AG09309 (cell line): Measurements from ENCODE around the gene FCHSD2.
"Not testable (repeated sequence)": the region's sequence is repeated elsewhere in the genome, so short reads cannot be mapped to it uniquely, and the experiment has no call there.

Experiments used
- DNase-seq: peaks from one replicate; pipeline ENCODE4 v3.0.0-alpha.2; 2010; ENCODE audit warnings: low read depth
- H3K4me3 ChIP-seq: 2 replicates; pipeline ENCODE4 v1.5.1; 2011; ENCODE audit warnings: mild to moderate bottlenecking, low read depth, low read length, moderate library complexity; ENCODE audit not compliant: control insufficient read depth
- TF ChIP-seq, protein P1 (sequence below): IDR thresholded peaks from 2 replicates; pipeline ENCODE4 v1.5.1; 2011; ENCODE audit warnings: mild to moderate bottlenecking, low read depth, low read length, inconsistent platforms; ENCODE audit not compliant: insufficient read depth, control insufficient read depth; ENCODE audit errors: missing control alignments

FCHSD2 gene

DNA sequence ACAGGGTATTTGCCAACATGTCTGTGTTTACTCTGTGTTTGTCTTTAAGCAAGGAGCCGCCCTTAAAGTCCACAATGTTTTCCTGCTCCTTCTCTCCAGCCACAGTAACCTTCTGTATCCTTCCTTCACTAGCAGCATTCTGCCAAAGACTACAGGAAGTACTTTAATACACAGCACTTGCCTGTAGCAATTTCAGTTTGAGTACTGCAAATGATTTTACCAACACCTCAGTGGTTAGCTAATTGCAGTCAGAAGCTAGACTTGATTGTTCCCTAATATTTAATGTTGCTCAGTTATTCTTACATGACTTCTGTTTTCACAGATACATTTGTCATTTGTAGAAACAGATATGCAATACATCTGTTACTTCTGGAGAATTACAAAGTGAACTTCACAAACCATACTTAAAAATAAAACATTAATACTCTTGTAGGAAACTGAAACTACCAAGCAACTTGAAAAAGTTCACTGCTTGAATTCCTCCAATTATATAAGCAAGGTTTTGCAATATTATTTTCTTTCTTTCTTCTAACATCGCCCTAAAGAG lies 69.1 kb downstream of the FCHSD2 start:
- TF ChIP-seq, protein P1, sequence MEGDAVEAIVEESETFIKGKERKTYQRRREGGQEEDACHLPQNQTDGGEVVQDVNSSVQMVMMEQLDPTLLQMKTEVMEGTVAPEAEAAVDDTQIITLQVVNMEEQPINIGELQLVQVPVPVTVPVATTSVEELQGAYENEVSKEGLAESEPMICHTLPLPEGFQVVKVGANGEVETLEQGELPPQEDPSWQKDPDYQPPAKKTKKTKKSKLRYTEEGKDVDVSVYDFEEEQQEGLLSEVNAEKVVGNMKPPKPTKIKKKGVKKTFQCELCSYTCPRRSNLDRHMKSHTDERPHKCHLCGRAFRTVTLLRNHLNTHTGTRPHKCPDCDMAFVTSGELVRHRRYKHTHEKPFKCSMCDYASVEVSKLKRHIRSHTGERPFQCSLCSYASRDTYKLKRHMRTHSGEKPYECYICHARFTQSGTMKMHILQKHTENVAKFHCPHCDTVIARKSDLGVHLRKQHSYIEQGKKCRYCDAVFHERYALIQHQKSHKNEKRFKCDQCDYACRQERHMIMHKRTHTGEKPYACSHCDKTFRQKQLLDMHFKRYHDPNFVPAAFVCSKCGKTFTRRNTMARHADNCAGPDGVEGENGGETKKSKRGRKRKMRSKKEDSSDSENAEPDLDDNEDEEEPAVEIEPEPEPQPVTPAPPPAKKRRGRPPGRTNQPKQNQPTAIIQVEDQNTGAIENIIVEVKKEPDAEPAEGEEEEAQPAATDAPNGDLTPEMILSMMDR, result no peak
- H3K4me3 ChIP-seq, result no peak overlapping the region
- DNase-seq, result no peak

DNA sequence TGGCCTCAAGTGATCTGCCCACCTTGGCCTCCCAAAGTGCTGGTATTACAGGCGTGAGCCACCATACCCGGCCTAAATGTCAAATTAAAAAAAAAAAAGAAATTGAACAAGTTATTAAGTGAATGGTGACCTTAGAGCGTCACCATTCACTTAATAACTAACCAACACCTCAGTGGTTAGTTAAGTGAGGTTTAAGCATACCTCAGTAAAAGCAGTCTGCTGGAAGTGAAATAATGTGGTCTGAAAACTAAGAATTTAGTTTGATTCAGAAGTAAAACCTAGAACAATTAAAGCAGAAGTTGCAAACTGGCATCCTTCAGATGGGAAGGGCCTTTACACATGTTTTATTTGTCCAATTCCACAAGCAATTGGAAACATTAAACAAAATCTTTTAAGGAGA lies 71.5 kb downstream of the FCHSD2 start:
- no peak overlapping the region for H3K4me3 ChIP-seq
- DNase-seq, result no peak
- TF ChIP-seq, protein P1, result no peak

DNA sequence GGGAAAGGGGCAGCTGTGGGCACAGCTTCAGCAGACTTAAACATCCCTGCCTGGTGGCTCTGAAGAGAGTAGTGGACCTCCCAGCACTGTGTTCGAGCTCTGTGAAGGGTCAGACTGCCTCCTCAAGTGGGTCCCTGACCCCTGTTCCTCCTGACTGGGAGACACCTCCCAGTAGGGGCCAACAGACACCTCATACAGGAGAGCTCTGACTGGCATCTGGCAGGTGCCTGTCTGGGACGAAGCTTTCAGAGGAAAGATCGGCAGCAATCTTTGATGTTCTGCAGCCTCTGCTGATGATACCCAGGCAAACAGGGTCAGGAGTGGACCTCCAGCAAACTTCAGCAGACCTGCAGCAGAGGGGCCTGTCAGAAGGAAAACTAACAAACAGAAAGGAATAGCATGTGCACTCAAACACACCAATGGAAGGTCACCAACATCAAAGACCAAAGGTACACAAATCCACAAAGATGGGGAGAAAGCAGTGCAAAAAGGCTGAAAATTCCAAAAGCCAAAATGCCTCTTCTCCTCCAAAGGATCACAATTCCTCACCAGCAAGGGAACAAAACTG lies 80.2 kb downstream of the FCHSD2 start:
- not testable (repeated sequence) for H3K4me3 ChIP-seq

DNA sequence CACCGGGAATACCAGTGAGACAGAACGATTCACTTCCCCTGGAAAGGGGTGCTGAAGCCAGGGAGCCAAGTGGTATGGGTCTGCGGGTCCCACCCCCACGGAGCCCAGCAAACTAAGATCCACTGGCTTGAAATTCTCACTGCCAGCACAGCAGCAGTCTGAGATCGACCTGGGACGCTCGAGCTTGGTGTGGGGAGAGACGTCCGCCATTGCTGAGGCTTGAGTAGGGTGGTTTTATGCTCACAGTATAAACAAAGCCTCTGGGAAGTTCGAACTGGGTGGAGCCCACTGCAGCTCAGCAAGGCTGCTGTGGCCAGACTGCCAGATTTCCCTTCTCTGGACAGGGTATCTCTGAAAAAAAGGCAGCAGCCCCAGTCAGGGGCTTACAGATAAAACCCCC lies 80.7 kb downstream of the FCHSD2 start:
- not testable (repeated sequence) for H3K4me3 ChIP-seq, DNase-seq

More for the DNA sequence above, 80.2 kb downstream of the FCHSD2 start:
- not testable (repeated sequence) for DNase-seq

DNA sequence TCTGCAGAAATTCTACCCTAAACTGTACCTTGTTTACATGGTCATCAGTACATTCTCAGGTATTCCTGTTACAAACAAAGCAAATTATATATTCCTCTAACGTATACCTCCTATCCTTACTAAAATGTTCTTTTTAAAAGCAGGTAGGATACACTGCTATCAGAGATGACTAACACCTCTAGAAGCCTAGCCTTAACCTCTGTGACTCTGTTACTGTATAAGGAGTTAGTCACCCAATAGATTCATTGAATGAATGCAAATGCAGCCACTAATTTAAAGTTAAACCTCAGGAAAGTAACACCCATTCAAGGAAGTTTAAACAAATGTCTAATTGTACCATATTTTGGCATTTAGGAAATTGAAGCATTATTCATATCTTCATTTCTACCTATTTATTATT lies 82.2 kb downstream of the FCHSD2 start:
- TF ChIP-seq, protein P1, result no peak
- H3K4me3 ChIP-seq, result no peak overlapping the region

DNA sequence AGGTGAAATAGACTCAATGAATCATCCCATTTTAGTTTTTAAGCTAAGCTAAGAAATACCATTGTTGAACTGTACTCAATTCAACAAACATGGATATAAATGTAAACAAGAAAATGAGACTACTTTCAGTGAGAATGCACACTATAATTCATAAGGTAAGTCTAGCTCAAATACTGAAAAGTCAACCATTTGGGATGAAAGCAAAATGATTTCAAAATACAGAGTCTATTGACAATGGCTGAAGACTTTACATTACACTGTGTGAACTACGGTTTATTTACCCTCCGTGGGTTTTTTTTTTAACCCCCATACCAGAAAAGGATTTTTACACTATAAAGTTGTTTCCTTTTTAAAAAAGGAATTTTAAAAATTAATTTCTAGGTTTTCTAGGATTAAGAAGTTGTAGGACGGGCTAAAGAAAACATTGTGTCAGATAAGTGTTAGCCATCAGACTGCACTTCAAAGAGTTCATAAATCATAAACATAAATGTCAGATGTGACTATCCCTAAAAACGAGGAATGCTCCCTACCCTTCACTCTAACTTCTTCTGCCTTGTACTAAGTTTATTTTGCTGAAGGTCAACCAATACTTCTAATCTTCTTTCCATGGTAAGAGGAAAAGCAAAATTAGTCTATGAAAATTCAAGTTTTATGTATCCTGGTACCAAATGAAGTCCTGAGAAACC lies 83.0 kb downstream of the FCHSD2 start:
- no peak overlapping the region for H3K4me3 ChIP-seq
- DNase-seq, result no peak
- TF ChIP-seq, protein P1, result no peak

More for the DNA sequence above, 82.2 kb downstream of the FCHSD2 start:
- DNase-seq, result no peak

DNA sequence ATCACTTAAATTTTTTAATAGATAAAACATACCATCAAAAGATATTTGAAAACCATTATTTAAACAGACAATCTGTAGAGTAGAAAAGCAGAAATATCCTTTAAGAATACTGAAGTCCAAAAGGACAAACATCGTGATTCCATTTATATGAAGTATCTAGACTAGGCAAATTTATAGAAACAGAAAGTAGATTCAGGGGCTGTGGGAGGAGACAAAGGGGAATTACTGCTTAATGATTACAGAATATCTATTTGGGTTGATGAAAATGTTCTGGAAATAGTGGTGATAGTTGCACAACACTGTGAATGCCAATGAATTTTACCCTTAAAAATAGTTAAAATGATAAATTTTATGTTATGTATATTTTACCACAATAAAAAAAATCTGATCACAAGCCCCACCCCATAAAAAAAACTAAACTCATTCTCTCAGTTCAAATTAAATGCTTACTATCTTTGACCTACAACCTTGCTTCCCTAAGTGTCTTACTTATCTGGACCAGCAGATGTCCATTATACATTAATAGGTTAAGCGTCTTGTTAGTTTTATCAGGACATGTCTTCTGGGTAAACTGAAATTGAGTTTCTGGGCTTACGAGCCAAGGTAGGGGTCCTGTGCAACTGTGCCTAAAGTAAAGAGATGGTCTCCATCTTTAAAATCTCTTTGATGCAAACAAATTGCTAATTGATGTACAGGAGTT lies 86.3 kb downstream of the FCHSD2 start:
- no peak for DNase-seq
- TF ChIP-seq, protein P1, result no peak
- H3K4me3 ChIP-seq, result no peak overlapping the region
